Measurements from ENCODE around the gene MGAT5. TPM values are rescaled to one million over a fixed set of nuclear protein-coding genes. Genes with fewer than 3 reads are reported as not detected.

Gene MGAT5
- total RNA-seq, 2 experiments from 2014 or later, result 36.9 to 42.2 TPM

DNA sequence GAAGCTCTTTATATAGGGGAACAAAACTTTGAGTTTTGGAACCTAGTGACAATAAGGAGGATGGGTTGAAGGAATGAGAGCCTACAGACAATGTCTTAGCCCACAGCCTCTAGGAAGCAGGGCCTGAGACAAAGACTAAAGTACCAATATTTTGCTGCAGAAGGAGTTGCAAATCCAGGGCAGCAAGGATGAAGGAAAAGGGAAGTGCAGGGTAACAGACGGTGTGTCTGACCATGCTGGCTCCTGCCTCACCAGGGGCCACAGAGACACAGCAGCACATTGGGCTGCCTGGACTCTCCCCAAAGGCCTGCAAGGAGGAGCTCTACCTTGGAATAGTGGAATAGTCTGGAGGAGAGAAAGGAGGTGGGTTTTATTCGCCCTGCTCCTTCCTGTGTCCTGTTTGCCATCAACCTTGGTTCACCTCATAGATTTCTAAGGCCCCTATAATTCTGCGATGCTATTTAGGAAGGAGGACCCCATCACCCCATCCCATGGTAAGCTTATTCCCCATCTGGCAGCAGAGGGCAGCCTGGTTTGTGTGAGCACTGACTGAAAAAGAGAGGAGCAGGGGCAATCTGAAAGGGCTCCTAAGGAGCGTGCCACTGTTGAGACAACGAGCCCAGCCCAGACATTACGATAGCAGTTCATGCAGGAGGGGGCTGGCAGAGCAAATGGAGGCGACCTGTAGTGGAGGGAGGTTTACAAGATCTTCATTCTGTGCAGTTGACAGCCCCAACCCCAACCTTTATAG, 143.4 kb downstream of the MGAT5 start:
- Mint-ChIP-seq H3K27me3 (no peaks in the 10 kb centered on the region), H3K4me1 (ENCODE audit: low read depth) (peaks cover 2% of the 10 kb centered on the region), H3K36me3 (ENCODE audit: low read depth) (peaks cover 3% of the 10 kb centered on the region), H3K27ac (no peak overlapping the region), H3K9me3 (no peaks in the 10 kb centered on the region), H3K4me3 (no peak overlapping the region)
- ChIA-PET CTCF (interaction anchor here (2.6 kb wide), 1 partner anchor 15 kb away, joined by 10 read pairs; no protein-coding TSS in a partner anchor), POLR2A (no interaction called here)
- TF ChIP-seq, protein P1, sequence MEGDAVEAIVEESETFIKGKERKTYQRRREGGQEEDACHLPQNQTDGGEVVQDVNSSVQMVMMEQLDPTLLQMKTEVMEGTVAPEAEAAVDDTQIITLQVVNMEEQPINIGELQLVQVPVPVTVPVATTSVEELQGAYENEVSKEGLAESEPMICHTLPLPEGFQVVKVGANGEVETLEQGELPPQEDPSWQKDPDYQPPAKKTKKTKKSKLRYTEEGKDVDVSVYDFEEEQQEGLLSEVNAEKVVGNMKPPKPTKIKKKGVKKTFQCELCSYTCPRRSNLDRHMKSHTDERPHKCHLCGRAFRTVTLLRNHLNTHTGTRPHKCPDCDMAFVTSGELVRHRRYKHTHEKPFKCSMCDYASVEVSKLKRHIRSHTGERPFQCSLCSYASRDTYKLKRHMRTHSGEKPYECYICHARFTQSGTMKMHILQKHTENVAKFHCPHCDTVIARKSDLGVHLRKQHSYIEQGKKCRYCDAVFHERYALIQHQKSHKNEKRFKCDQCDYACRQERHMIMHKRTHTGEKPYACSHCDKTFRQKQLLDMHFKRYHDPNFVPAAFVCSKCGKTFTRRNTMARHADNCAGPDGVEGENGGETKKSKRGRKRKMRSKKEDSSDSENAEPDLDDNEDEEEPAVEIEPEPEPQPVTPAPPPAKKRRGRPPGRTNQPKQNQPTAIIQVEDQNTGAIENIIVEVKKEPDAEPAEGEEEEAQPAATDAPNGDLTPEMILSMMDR (IDR thresholded peaks at IDR 0.05), result no peak
- intact Hi-C loops (cut with micrococcal nuclease), result no loop called here
- ATAC-seq (no peak), DNase-seq (no peak)

DNA sequence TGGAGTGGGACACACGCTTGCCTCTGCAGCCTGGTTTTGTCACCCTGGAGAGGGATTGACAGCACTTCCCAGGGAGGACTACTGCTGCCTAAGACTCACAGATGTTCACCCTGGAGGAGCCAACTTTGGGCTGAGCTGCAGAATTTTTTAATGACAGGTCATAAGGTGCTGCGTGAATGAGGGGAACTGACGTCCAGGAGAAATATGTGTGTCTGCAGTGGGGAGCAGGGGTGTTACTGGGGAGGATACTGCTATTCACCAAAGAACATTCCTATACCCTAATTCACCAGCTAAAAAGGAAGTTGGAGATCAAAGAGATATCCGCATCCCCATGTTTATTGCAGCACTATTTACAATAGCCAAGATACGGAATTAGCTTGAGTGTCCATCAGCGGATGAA, 144.4 kb downstream of the MGAT5 start:
- POLR2A ChIA-PET, result interaction anchor here (0.7 kb wide), 1 partner anchor 11 kb away, joined by 3 read pairs; no protein-coding TSS in a partner anchor
- H3K36me3 Mint-ChIP-seq (ENCODE audit: low read depth), result peaks cover 3% of the 10 kb centered on the region
- TF ChIP-seq, protein P1 (IDR thresholded peaks at IDR 0.05), result no peak
- DNase-seq, result no peak
- no peaks in the 10 kb centered on the region for H3K27me3 Mint-ChIP-seq
- no peaks in the 10 kb centered on the region for H3K9me3 Mint-ChIP-seq
- no peak overlapping the region for H3K27ac Mint-ChIP-seq
- CTCF ChIA-PET, result interaction anchor here (1.2 to 2.6 kb wide), 2 partner anchors 14 to 153 kb away, joined by 3 to 10 read pairs; no protein-coding TSS in a partner anchor
- H3K4me3 Mint-ChIP-seq, result no peak overlapping the region
- no peak for ATAC-seq
- no peaks in the 10 kb centered on the region for H3K4me1 Mint-ChIP-seq (ENCODE audit: low read depth)
- intact Hi-C loops (cut with micrococcal nuclease), result no loop called here

DNA sequence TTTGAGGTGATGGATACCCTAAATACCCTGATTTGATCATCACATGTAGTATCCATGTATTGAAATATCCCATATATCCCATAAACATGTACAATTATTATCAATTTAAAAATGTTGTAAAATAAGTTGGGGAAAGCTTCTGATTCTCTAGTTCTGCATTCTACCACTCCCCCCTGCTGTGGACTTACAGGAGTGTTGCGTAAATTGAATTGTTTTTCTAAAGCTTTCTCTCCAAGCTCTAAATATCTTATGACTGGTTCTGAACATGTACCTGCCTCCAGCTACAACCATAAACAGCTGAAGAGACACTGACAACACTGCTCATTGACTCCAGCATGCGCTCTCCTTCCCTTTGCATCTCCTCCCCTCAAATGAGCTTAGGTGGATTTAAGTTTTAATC, 145.2 kb downstream of the MGAT5 start:
- ATAC-seq, result no peak
- TF ChIP-seq, protein P1 (IDR thresholded peaks at IDR 0.05), result no peak
- CTCF ChIA-PET, result interaction anchor here (1.2 to 2.6 kb wide), 2 partner anchors 13 to 154 kb away, joined by 3 to 10 read pairs; no protein-coding TSS in a partner anchor
- intact Hi-C loops (cut with micrococcal nuclease), result no loop called here
- Mint-ChIP-seq H3K27me3 (no peaks in the 10 kb centered on the region), H3K4me3 (no peak overlapping the region), H3K27ac (no peak overlapping the region), H3K36me3 (ENCODE audit: low read depth) (peaks cover 3% of the 10 kb centered on the region), H3K4me1 (ENCODE audit: low read depth) (no peaks in the 10 kb centered on the region), H3K9me3 (no peaks in the 10 kb centered on the region)
- DNase-seq, result no peak
- POLR2A ChIA-PET, result interaction anchor here (0.7 kb wide), 1 partner anchor 11 kb away, joined by 3 read pairs; no protein-coding TSS in a partner anchor

DNA sequence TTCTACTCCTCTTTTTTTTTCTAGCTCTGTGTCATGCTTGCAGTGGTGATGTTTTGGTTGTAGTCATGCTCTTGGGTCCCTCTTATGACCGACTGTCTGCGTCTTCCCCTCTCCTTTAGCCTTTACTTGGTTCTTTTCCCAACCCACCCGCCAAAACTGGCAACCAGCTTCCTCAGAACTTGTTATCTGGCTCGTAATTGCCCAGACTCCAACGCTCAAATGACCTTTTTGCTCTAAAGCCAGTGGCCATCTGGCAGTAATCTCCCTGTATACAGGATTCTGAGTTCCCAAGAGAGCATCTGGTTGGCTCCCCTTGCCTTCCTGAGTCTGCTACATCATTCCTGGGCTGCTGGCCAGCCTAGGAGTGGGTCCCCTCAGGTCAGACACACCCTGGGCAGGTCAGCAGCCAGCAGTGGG, 147.2 kb downstream of the MGAT5 start:
- H3K4me3 Mint-ChIP-seq, result no peak overlapping the region
- H3K27me3 Mint-ChIP-seq, result no peaks in the 10 kb centered on the region
- ChIA-PET POLR2A (interaction anchor here (1.2 kb wide), 1 partner anchor 9 kb away, joined by 3 read pairs; no protein-coding TSS in a partner anchor), CTCF (interaction anchor here (1.0 to 1.7 kb wide), 3 partner anchors 9 to 50 kb away, joined by 3 read pairs; no protein-coding TSS in a partner anchor)
- TF ChIP-seq, protein P1 (IDR thresholded peaks at IDR 0.05), result no peak
- DNase-seq, result no peak
- peaks cover 3% of the 10 kb centered on the region for H3K36me3 Mint-ChIP-seq (ENCODE audit: low read depth)
- H3K9me3 Mint-ChIP-seq, result no peaks in the 10 kb centered on the region
- H3K4me1 Mint-ChIP-seq (ENCODE audit: low read depth), result peaks cover 4% of the 10 kb centered on the region
- ATAC-seq, result no peak
- intact Hi-C loops (cut with micrococcal nuclease), result no loop called here
- no peak overlapping the region for H3K27ac Mint-ChIP-seq

DNA sequence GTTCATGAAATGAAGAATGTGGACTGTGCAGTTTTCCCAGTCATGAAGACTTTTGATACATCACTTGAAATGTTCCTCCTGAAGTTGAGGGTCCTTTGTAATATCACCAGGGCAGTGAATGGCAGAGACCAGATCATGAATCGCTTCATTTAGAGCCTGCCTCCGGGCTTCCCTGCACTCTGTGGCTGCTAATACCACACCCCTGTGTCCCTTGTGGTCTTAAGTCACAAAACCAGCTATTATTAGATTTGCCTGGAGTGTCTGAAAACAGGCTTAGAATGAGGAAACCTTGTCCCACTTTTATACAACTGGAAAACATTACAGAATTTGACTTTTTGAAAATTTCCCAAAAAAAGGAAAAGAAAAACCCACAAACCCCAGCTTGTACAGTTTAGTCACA, 147.9 kb downstream of the MGAT5 start:
- H3K27me3 Mint-ChIP-seq, result no peaks in the 10 kb centered on the region
- TF ChIP-seq, protein P1 (IDR thresholded peaks at IDR 0.05), result no peak
- peaks cover 3% of the 10 kb centered on the region for H3K36me3 Mint-ChIP-seq (ENCODE audit: low read depth)
- H3K9me3 Mint-ChIP-seq, result no peaks in the 10 kb centered on the region
- ChIA-PET POLR2A (no interaction called here), CTCF (interaction anchor here (1.0 to 1.3 kb wide), 3 partner anchors 9 to 292 kb away, joined by 3 read pairs; no protein-coding TSS in a partner anchor)
- H3K4me1 Mint-ChIP-seq (ENCODE audit: low read depth), result peaks cover 6% of the 10 kb centered on the region
- no peak overlapping the region for H3K4me3 Mint-ChIP-seq
- no peak overlapping the region for H3K27ac Mint-ChIP-seq
- DNase-seq (no peak), ATAC-seq (no peak)
- intact Hi-C loops (cut with micrococcal nuclease), result no loop called here
